NCI-H510A (cell line): ENCODE measurements around the gene CMPK2.
"Not testable (repeated sequence)": the region's sequence is repeated elsewhere in the genome, so short reads cannot be mapped to it uniquely, and the experiment has no call there.

Experiments used
- DNase-seq: peaks from one replicate; lab custom pipeline; 2025; lab: John Stamatoyannopoulos, UW

The CMPK2 gene

GRCh38 chr2:6880200-6880733 is 14.6 kb upstream of the CMPK2 start:
- DNase-seq = no peak

- DNase-seq = no peak
Measured at GRCh38 chr2:6879011-6879410, 13.3 kb upstream of the CMPK2 start.

- no peak for DNase-seq
Measured at GRCh38 chr2:6878549-6878948, 12.8 kb upstream of the CMPK2 start.

GRCh38 chr2:6877402-6878304 is 11.9 kb upstream of the CMPK2 start, which contains the start of gene RSAD2:
Gene RSAD2 (plus strand): TSS chr2:6877777. CDS start chr2:6877801, 24 bp downstream.
- peak; percentile 37 for DNase-seq

- no peak for DNase-seq
Measured at GRCh38 chr2:6876309-6876708, 10.6 kb upstream of the CMPK2 start.

- DNase-seq = no peak
Measured at GRCh38 chr2:6874032-6874431, 8.3 kb upstream of the CMPK2 start.

GRCh38 chr2:6872394-6872793 is 6.7 kb upstream of the CMPK2 start:
- DNase-seq = no peak

- no peak for DNase-seq
Measured at GRCh38 chr2:6866982-6867381, 1.3 kb upstream of the CMPK2 start.

- DNase-seq = no peak
Measured at GRCh38 chr2:6866275-6866671, 566 bp upstream of the CMPK2 start.

GRCh38 chr2:6864923-6865345 is 773 bp downstream of the CMPK2 start:
- no peak for DNase-seq

- DNase-seq = no peak
Measured at GRCh38 chr2:6864231-6864754, 1.4 kb downstream of the CMPK2 start.

- no peak for DNase-seq
Measured at GRCh38 chr2:6863792-6864191, 1.9 kb downstream of the CMPK2 start.

- no peak for DNase-seq
Measured at GRCh38 chr2:6860296-6860695, 5.4 kb downstream of the CMPK2 start.

- DNase-seq = not testable (repeated sequence)
Measured at GRCh38 chr2:6858466-6859027, 7.2 kb downstream of the CMPK2 start.

- DNase-seq = no peak
Measured at GRCh38 chr2:6856548-6856920, 9.2 kb downstream of the CMPK2 start.

- no peak for DNase-seq
Measured at GRCh38 chr2:6855860-6856547, 9.7 kb downstream of the CMPK2 start.

- DNase-seq = no peak
Measured at GRCh38 chr2:6854416-6854815, 11.3 kb downstream of the CMPK2 start.

- DNase-seq = no peak
Measured at GRCh38 chr2:6852195-6852594, 13.5 kb downstream of the CMPK2 start.

- no peak for DNase-seq
Measured at GRCh38 chr2:6846967-6847681, 18.6 kb downstream of the CMPK2 start.

- no peak for DNase-seq
Measured at GRCh38 chr2:6846540-6846939, 19.2 kb downstream of the CMPK2 start.

- no peak for DNase-seq
Measured at GRCh38 chr2:6845903-6846302, 19.8 kb downstream of the CMPK2 start.

GRCh38 chr2:6845312-6845711 is 20.4 kb downstream of the CMPK2 start:
- DNase-seq = no peak
